IMR-90 (cell line): ENCODE data around the gene SCAANT1. TPM values are rescaled to one million over a fixed set of nuclear protein-coding genes. Genes with fewer than 3 reads are reported as not detected.

Experiments
- ATAC-seq: fragments of 200-7000 bp; cut with Tn5 transposase; 2 replicates; pipeline ENCODE4 v1.9.1; 2020; ENCODE audit warnings: low read depth, mild to moderate bottlenecking, moderate library complexity
- BruUV-seq: library from RNA; stranded (reverse); fragments of 400-500 nt; replicated peaks from 2 replicates; lab custom pipeline; 2021; lab: Mats Ljungman, UMichigan
- CTCF ChIA-PET: fragments of 300-600 bp; formaldehyde crosslinking; extraction: SDS; loops from one replicate; lab custom pipeline; 2021; ENCODE audit warnings: antibody characterized with exemption; lab: Yijun Ruan, JAX
- POLR2A ChIA-PET: fragments of 300-600 bp; sonication (Branson Sonifier 250); formaldehyde crosslinking; loops from one replicate; lab custom pipeline; 2022; ENCODE audit warnings: antibody characterized with exemption; ENCODE audit not compliant: unreplicated experiment; lab: Charles Lee
- DNase-seq: peaks from one replicate; pipeline ENCODE4 v3.0.0; 2013
- H2AFZ ChIP-seq: replicated peaks from 2 replicates; pipeline ENCODE3; 2013; ENCODE audit warnings: low read length, mild to moderate bottlenecking; ENCODE audit not compliant: poor library complexity
- H2AK5ac ChIP-seq: 2 replicates; pipeline ENCODE4 v1.6.1; 2013; ENCODE audit warnings: low read depth, low read length, inconsistent platforms
- H2AK9ac ChIP-seq: replicated peaks from 2 replicates; pipeline ENCODE3; 2013; ENCODE audit warnings: mild to moderate bottlenecking, low read depth, low read length, moderate library complexity; ENCODE audit not compliant: poor library complexity
- H2BK120ac ChIP-seq: 2 replicates; pipeline ENCODE4 v1.6.1; 2013; ENCODE audit warnings: low read depth, low read length, inconsistent platforms
- H2BK15ac ChIP-seq: 3 replicates; pipeline ENCODE4 v1.6.1; 2013; ENCODE audit warnings: low read depth, low read length, inconsistent platforms
- H2BK20ac ChIP-seq: 2 replicates; pipeline ENCODE4 v1.6.1; 2013; ENCODE audit warnings: low read depth, mild to moderate bottlenecking, inconsistent platforms, low read length, moderate library complexity
- H2BK5ac ChIP-seq: 2 replicates; pipeline ENCODE4 v1.6.1; 2013; ENCODE audit warnings: mild to moderate bottlenecking, low read depth, low read length, inconsistent platforms; ENCODE audit not compliant: poor library complexity, severe bottlenecking
- H3K14ac ChIP-seq: replicated peaks from 2 replicates; pipeline ENCODE4 v1.6.1; 2013; ENCODE audit warnings: low read depth, low read length, inconsistent platforms
- H3K18ac ChIP-seq: 2 replicates; pipeline ENCODE4 v1.6.1; 2013; ENCODE audit warnings: low read depth, low read length, control low read depth
- H3K23ac ChIP-seq: 2 replicates; pipeline ENCODE4 v1.6.1; 2013; ENCODE audit warnings: low read depth, low read length, inconsistent platforms
- H3K27ac ChIP-seq: 2 replicates; pipeline ENCODE4 v1.5.1; 2013; ENCODE audit warnings: mild to moderate bottlenecking, control low read depth, low read length; ENCODE audit not compliant: insufficient read depth
- H3K27me3 ChIP-seq: 2 replicates; pipeline ENCODE4 v1.6.1; 2013; ENCODE audit warnings: low read length; ENCODE audit not compliant: control insufficient read depth, insufficient read depth
- H3K36me3 ChIP-seq: 2 replicates; pipeline ENCODE4 v1.6.1; 2013; ENCODE audit warnings: low read length, mixed read lengths; ENCODE audit not compliant: control insufficient read depth, insufficient read depth
- H3K4ac ChIP-seq: 2 replicates; pipeline ENCODE4 v1.6.1; 2013; ENCODE audit warnings: low read depth, low read length, inconsistent platforms
- H3K4me1 ChIP-seq: 2 replicates; pipeline ENCODE4 v1.6.1; 2013; ENCODE audit warnings: low read length, mixed read lengths; ENCODE audit not compliant: control insufficient read depth, insufficient read depth
- H3K4me2 ChIP-seq: 2 replicates; pipeline ENCODE4 v1.6.1; 2013; ENCODE audit warnings: low read depth, mild to moderate bottlenecking, control low read depth, low read length, moderate library complexity
- H3K4me3 ChIP-seq: 2 replicates; pipeline ENCODE4 v1.5.1; 2013; ENCODE audit warnings: low read depth, mild to moderate bottlenecking, control low read depth, low read length, moderate library complexity; ENCODE audit not compliant: insufficient read depth
- H3K56ac ChIP-seq: 2 replicates; pipeline ENCODE4 v1.6.1; 2013; ENCODE audit warnings: low read length, inconsistent platforms; ENCODE audit not compliant: insufficient read depth; ENCODE audit errors: extremely low read depth
- H3K79me1 ChIP-seq, 2 experiments: 2 replicates each; pipeline ENCODE4 v1.6.1; 2013; ENCODE audit warnings: low read length in 2 of 2, inconsistent platforms in 1 of 2, low read depth in 1 of 2
- H3K9ac ChIP-seq: 2 replicates; pipeline ENCODE4 v1.6.1; 2013; ENCODE audit warnings: low read depth, low read length, control low read depth
- H3K9me1 ChIP-seq: 2 replicates; pipeline ENCODE4 v1.6.1; 2013; ENCODE audit warnings: low read length, inconsistent platforms; ENCODE audit not compliant: insufficient read depth
- H3K9me3 ChIP-seq: 2 replicates; pipeline ENCODE4 v1.6.1; 2013; ENCODE audit warnings: low read length; ENCODE audit not compliant: control insufficient read depth, insufficient read depth
- H4K20me1 ChIP-seq: 2 replicates; pipeline ENCODE4 v1.6.1; 2013; ENCODE audit warnings: low read length, inconsistent platforms; ENCODE audit not compliant: insufficient read depth
- H4K5ac ChIP-seq: 2 replicates; pipeline ENCODE4 v1.6.1; 2013; ENCODE audit warnings: mild to moderate bottlenecking, low read depth, low read length, control low read depth
- H4K8ac ChIP-seq, 2 experiments: 2 replicates each; pipeline ENCODE4 v1.6.1; 2013; ENCODE audit warnings: low read depth in 2 of 2, low read length in 2 of 2, control low read depth in 1 of 2, inconsistent platforms in 1 of 2
- H4K91ac ChIP-seq: 2 replicates; pipeline ENCODE4 v1.6.1; 2013; ENCODE audit warnings: low read depth, low read length, inconsistent platforms; ENCODE audit not compliant: insufficient read depth
- CEBPB ChIP-seq: IDR thresholded peaks from 2 replicates; pipeline ENCODE4 v1.6.1; 2012; ENCODE audit warnings: low read depth, low read length, improper control_type of control experiment
- CHD1 ChIP-seq: IDR thresholded peaks from 2 replicates; pipeline ENCODE4 v1.6.1; 2012; ENCODE audit warnings: low read depth, low read length, improper control_type of control experiment
- RFX5 ChIP-seq: IDR thresholded peaks from 2 replicates; pipeline ENCODE4 v1.8.0; 2012; ENCODE audit warnings: low read depth, mild to moderate bottlenecking, low read length, moderate library complexity
- WGBS, 2 experiments: methylation state at CpG; one replicate each; pipeline versions ENCODE4 v1.1.5 to v1.1.7; 2013; ENCODE audit warnings: missing lambda C conversion rate in 2 of 2; ENCODE audit not compliant: insufficient read length in 1 of 2; ENCODE audit errors: extremely low coverage in 2 of 2; 5-methylcytosine and 5-hydroxymethylcytosine counted together
- dilution Hi-C: fragments of 300-500 bp; cut with HindIII; formaldehyde crosslinking; loops from one replicate; pipeline ENCODE4 v1.14.3; 2018; ENCODE audit warnings: low sequenced_read_pairs; ENCODE audit not compliant: unreplicated experiment
- in situ Hi-C: fragments of 300-500 bp; cut with MboI; formaldehyde crosslinking; loops from 3 replicates; pipeline ENCODE4 v1.14.3; 2019; ENCODE audit warnings: low sequenced_read_pairs, inconsistent platforms, mixed read lengths
- intact Hi-C: fragments of 100-400 bp; cut with micrococcal nuclease; formaldehyde crosslinking; loops from 2 replicates; pipeline ENCODE4 v1.10.0; 2022
- polyA plus RNA-seq, 3 experiments: library from polyadenylated mRNA; depleted of rRNA; stranded (reverse); fragments of >200 nt; gene quantifications; 2 replicates each; pipeline ENCODE4 v1.2.3, GENCODE V29; 2012; ENCODE audit warnings: low replicate concordance in 1 of 3
- total RNA-seq: library from RNA; depleted of rRNA; stranded (reverse); fragments of >200 nt; gene quantifications from 2 replicates; pipeline ENCODE4 v1.2.3, GENCODE V29; 2012

Gene SCAANT1
- total and polyA plus RNA-seq, 2 of the 4 experiments (the other 2 are of a cell fraction), result not detected

GRCh38 chr3:63914312-63914711 lies 2.1 kb upstream of the SCAANT1 start:
- peaks cover 26% of the 10 kb centered on the region for H4K20me1 ChIP-seq
- DNase-seq (peak; percentile 30), ATAC-seq (no peak)
- H2BK5ac ChIP-seq, result no peak overlapping the region
- TF ChIP-seq CEBPB (peak; percentile 84), RFX5 (no peak), CHD1 (no peak)
- H2BK120ac ChIP-seq, result no peak overlapping the region
- H2AK9ac ChIP-seq, result no peak overlapping the region
- in situ Hi-C loops, result no loop called here
- H3K79me1 ChIP-seq, result peaks cover 35 to 77% of the 10 kb centered on the region in 2 experiments
- POLR2A ChIA-PET, result no interaction called here
- H2AFZ ChIP-seq, result no peak overlapping the region
- dilution Hi-C loops, result no loop called here
- H3K27me3 ChIP-seq, result no peaks in the 10 kb centered on the region
- H3K9me1 ChIP-seq, result peaks cover 15% of the 10 kb centered on the region
- H2AK5ac ChIP-seq, result no peak overlapping the region
- H2BK20ac ChIP-seq, result no peak overlapping the region
- H3K9ac ChIP-seq, result no peak overlapping the region
- no peak overlapping the region for H4K8ac ChIP-seq
- H3K18ac ChIP-seq, result no peak overlapping the region
- no peak overlapping the region for H3K56ac ChIP-seq
- no peak overlapping the region for H2BK15ac ChIP-seq
- no peak overlapping the region for H4K5ac ChIP-seq
- CTCF ChIA-PET, result no interaction called here
- H3K4me2 ChIP-seq, result no peak overlapping the region
- H3K27ac ChIP-seq, result no peak overlapping the region
- whole genome bisulfite sequencing, 2 experiments, result 0% methylated on average over 1 of the region's 5 CpGs; no CpG with 5 or more reads in 1 of the 2 experiments
- H3K4ac ChIP-seq, result no peak overlapping the region
- no peaks in the 10 kb centered on the region for H3K9me3 ChIP-seq
- no peak overlapping the region for H3K23ac ChIP-seq
- BruUV-seq, result no TSS peak
- no peak overlapping the region for H4K91ac ChIP-seq
- intact Hi-C loops, result loop anchor here (5.0 kb wide), 3 partner anchors 37 to 588 kb away; no protein-coding TSS in a partner anchor
- peaks cover 11% of the 10 kb centered on the region for H3K36me3 ChIP-seq
- H3K4me3 ChIP-seq, result no peak overlapping the region
- no peak overlapping the region for H3K14ac ChIP-seq
- peaks cover 9% of the 10 kb centered on the region for H3K4me1 ChIP-seq
